Epithelial cell of esophagus (primary cell): ENCODE results near the gene SUB1.
"Not testable (repeated sequence)": the region's sequence is repeated elsewhere in the genome, so short reads cannot be mapped to it uniquely, and the experiment has no call there.

Source experiments
- DNase-seq: peaks from one replicate; pipeline ENCODE4 v3.0.0; 2010; ENCODE audit warnings: low read depth
- H3K4me3 ChIP-seq: 2 replicates; pipeline ENCODE4 v1.5.1; 2011; ENCODE audit warnings: mild to moderate bottlenecking, low read length, control low read depth
- CTCF ChIP-seq: IDR thresholded peaks from 2 replicates; pipeline ENCODE4 v1.5.1; 2011; ENCODE audit warnings: low read depth, mild to moderate bottlenecking, low read length, control low read depth, inconsistent platforms; ENCODE audit not compliant: insufficient read depth; ENCODE audit errors: missing control alignments

The SUB1 gene

GRCh38 chr5:32630867-32631491 is 45.6 kb downstream of the SUB1 start:
- no peak for TF ChIP-seq CTCF

GRCh38 chr5:32633017-32633416 is 47.7 kb downstream of the SUB1 start:
- not testable (repeated sequence) for H3K4me3 ChIP-seq, DNase-seq

More at GRCh38 chr5:32630867-32631491, 45.6 kb downstream of the SUB1 start:
- no peak overlapping the region for H3K4me3 ChIP-seq
- DNase-seq = no peak

GRCh38 chr5:32638309-32638708 is 53.0 kb downstream of the SUB1 start:
- H3K4me3 ChIP-seq = no peak overlapping the region
- no peak for DNase-seq
- no peak for TF ChIP-seq CTCF

GRCh38 chr5:32639943-32640342 is 54.6 kb downstream of the SUB1 start:
- H3K4me3 ChIP-seq = no peak overlapping the region
- peak; percentile 96 for DNase-seq
- TF ChIP-seq CTCF = no peak

- TF ChIP-seq CTCF = no peak
- peak; percentile 64 for DNase-seq
- no peak overlapping the region for H3K4me3 ChIP-seq
Measured at GRCh38 chr5:32642276-32643002, 57.1 kb downstream of the SUB1 start.

- DNase-seq = no peak
- H3K4me3 ChIP-seq = no peak overlapping the region
- no peak for TF ChIP-seq CTCF
Measured at GRCh38 chr5:32645246-32645645, 59.9 kb downstream of the SUB1 start.

GRCh38 chr5:32646061-32646969 is 61.0 kb downstream of the SUB1 start:
- no peak for TF ChIP-seq CTCF
- DNase-seq = no peak
- H3K4me3 ChIP-seq = no peak overlapping the region
